SJSA1 (cell line): ENCODE data around the gene IMPACT. TPM values are rescaled to one million over a fixed set of nuclear protein-coding genes. Genes with fewer than 3 reads are reported as not detected.

ENCODE experiments used
- DNase-seq, 2 experiments: peaks; one replicate each; pipeline ENCODE4 v3.0.0-alpha.2; 2015 to 2020; ENCODE audit warnings: low spot score in 2 of 2, low read depth in 1 of 2
- H3K27ac ChIP-seq: fragments of 250-450 bp; sonication (Bioruptor Pico); 2 replicates; pipeline ENCODE4 v1.5.1; 2020; ENCODE audit warnings: mild to moderate bottlenecking, moderate library complexity
- H3K27me3 ChIP-seq: fragments of 250-450 bp; sonication (Bioruptor Pico); replicated peaks from 2 replicates; pipeline ENCODE4 v1.5.1; 2020; ENCODE audit warnings: mild to moderate bottlenecking, moderate library complexity
- H3K36me3 ChIP-seq: fragments of 250-450 bp; sonication (Bioruptor Pico); 2 replicates; pipeline ENCODE4 v1.5.1; 2020; ENCODE audit warnings: mild to moderate bottlenecking
- H3K4me1 ChIP-seq: fragments of 250-450 bp; sonication (Bioruptor Pico); replicated peaks from 2 replicates; pipeline ENCODE4 v1.6.1; 2021; ENCODE audit warnings: mild to moderate bottlenecking
- H3K4me3 ChIP-seq: fragments of 250-450 bp; sonication (Bioruptor Pico); 2 replicates; pipeline ENCODE4 v1.5.1; 2020; ENCODE audit warnings: mild to moderate bottlenecking
- H3K9me3 ChIP-seq: fragments of 250-450 bp; sonication (Bioruptor Pico); replicated peaks from 2 replicates; pipeline ENCODE4 v1.5.1; 2020; ENCODE audit warnings: mild to moderate bottlenecking
- total RNA-seq: library from RNA; depleted of rRNA; stranded (reverse); fragments of >200 nt; shearing (Covaris generic); gene quantifications from 2 replicates; pipeline ENCODE4 v1.2.3, GENCODE V29; 2014

The IMPACT gene
- total RNA-seq, 1 experiment from 2014 or later: 27.7 TPM

- no peaks in the 10 kb centered on the region for H3K27me3 ChIP-seq
- H3K36me3 ChIP-seq: peaks cover 23% of the 10 kb centered on the region
- no peak overlapping the region for H3K4me3 ChIP-seq
- H3K27ac ChIP-seq: no peak overlapping the region
- no peak for DNase-seq
- H3K9me3 ChIP-seq: no peaks in the 10 kb centered on the region
- H3K4me1 ChIP-seq: no peaks in the 10 kb centered on the region
Observed at GRCh38 chr18:24436939-24437338, 10.5 kb downstream of the IMPACT start.

GRCh38 chr18:24443870-24444269 is 17.4 kb downstream of the IMPACT start:
- Histone ChIP-seq H3K36me3 (peaks cover 37% of the 10 kb centered on the region), H3K27me3 (no peaks in the 10 kb centered on the region), H3K9me3 (no peaks in the 10 kb centered on the region), H3K4me1 (no peaks in the 10 kb centered on the region), H3K4me3 (no peak overlapping the region), H3K27ac (no peak overlapping the region)
- DNase-seq: no peak

- H3K36me3 ChIP-seq: peaks cover 25% of the 10 kb centered on the region
- H3K27me3 ChIP-seq: no peaks in the 10 kb centered on the region
- no peak overlapping the region for H3K27ac ChIP-seq
- no peak for DNase-seq
- H3K9me3 ChIP-seq: no peaks in the 10 kb centered on the region
- H3K4me3 ChIP-seq: no peak overlapping the region
- no peaks in the 10 kb centered on the region for H3K4me1 ChIP-seq
Observed at GRCh38 chr18:24446453-24446852, 20.0 kb downstream of the IMPACT start.

- Histone ChIP-seq H3K4me3 (no peak overlapping the region), H3K9me3 (no peaks in the 10 kb centered on the region), H3K27ac (no peak overlapping the region), H3K4me1 (no peaks in the 10 kb centered on the region), H3K27me3 (no peaks in the 10 kb centered on the region), H3K36me3 (peaks cover 22% of the 10 kb centered on the region)
- DNase-seq: no peak
Observed at GRCh38 chr18:24446953-24447538, 20.6 kb downstream of the IMPACT start.

- H3K36me3 ChIP-seq: peaks cover 22% of the 10 kb centered on the region
- no peaks in the 10 kb centered on the region for H3K9me3 ChIP-seq
- no peak for DNase-seq
- H3K4me3 ChIP-seq: no peak overlapping the region
- H3K27me3 ChIP-seq: no peaks in the 10 kb centered on the region
- no peak overlapping the region for H3K27ac ChIP-seq
- no peaks in the 10 kb centered on the region for H3K4me1 ChIP-seq
Observed at GRCh38 chr18:24447961-24448360, 21.5 kb downstream of the IMPACT start.

GRCh38 chr18:24456549-24456948 is 30.1 kb downstream of the IMPACT start:
- no peak for DNase-seq

GRCh38 chr18:24459772-24460171 is 33.3 kb downstream of the IMPACT start:
- no peaks in the 10 kb centered on the region for H3K36me3 ChIP-seq
- no peak for DNase-seq
- no peak overlapping the region for H3K4me3 ChIP-seq
- no peaks in the 10 kb centered on the region for H3K4me1 ChIP-seq
- H3K27ac ChIP-seq: no peak overlapping the region
- H3K27me3 ChIP-seq: no peaks in the 10 kb centered on the region
- H3K9me3 ChIP-seq: no peaks in the 10 kb centered on the region

More at GRCh38 chr18:24456549-24456948, 30.1 kb downstream of the IMPACT start:
- H3K4me3 ChIP-seq: no peak overlapping the region
- H3K36me3 ChIP-seq: no peaks in the 10 kb centered on the region
- no peaks in the 10 kb centered on the region for H3K9me3 ChIP-seq
- no peak overlapping the region for H3K27ac ChIP-seq
- no peaks in the 10 kb centered on the region for H3K27me3 ChIP-seq
- no peaks in the 10 kb centered on the region for H3K4me1 ChIP-seq

- Histone ChIP-seq H3K4me3 (no peak within 1 kb of the TSS), H3K36me3 (no peaks in the 10 kb centered on the region), H3K9me3 (no peaks in the 10 kb centered on the region), H3K4me1 (no peaks in the 10 kb centered on the region), H3K27me3 (no peaks in the 10 kb centered on the region), H3K27ac (no peak within 1 kb of the TSS)
- DNase-seq: no peak
Observed at GRCh38 chr18:24460388-24460787, 33.9 kb downstream of the IMPACT start, which contains the start of gene HRH4. Gene HRH4, plus strand, starts transcription at chr18:24460637. Its CDS starts 92 bp downstream, at chr18:24460729.

- 0 out of 2 replicates have a peak, but pooled peaks cover under 1% of the 10 kb centered on the region for H3K27me3 ChIP-seq
- no peak overlapping the region for H3K4me3 ChIP-seq
- no peaks in the 10 kb centered on the region for H3K36me3 ChIP-seq
- no peak overlapping the region for H3K27ac ChIP-seq
- DNase-seq: no peak
- no peaks in the 10 kb centered on the region for H3K9me3 ChIP-seq
- H3K4me1 ChIP-seq: no peaks in the 10 kb centered on the region
Observed at GRCh38 chr18:24461996-24462395, 35.5 kb downstream of the IMPACT start.

GRCh38 chr18:24462838-24463775 is 36.6 kb downstream of the IMPACT start:
- Histone ChIP-seq H3K4me3 (no peak overlapping the region), H3K4me1 (no peaks in the 10 kb centered on the region), H3K36me3 (no peaks in the 10 kb centered on the region), H3K27me3 (0 out of 2 replicates have a peak, but pooled peaks cover 2% of the 10 kb centered on the region), H3K27ac (no peak overlapping the region), H3K9me3 (no peaks in the 10 kb centered on the region)
- no peak for DNase-seq

- H3K4me3 ChIP-seq: no peak overlapping the region
- no peak overlapping the region for H3K27ac ChIP-seq
- no peaks in the 10 kb centered on the region for H3K36me3 ChIP-seq
- no peak for DNase-seq
- H3K4me1 ChIP-seq: no peaks in the 10 kb centered on the region
- H3K9me3 ChIP-seq: no peaks in the 10 kb centered on the region
- H3K27me3 ChIP-seq: 0 out of 2 replicates have a peak, but pooled peaks cover 2% of the 10 kb centered on the region
Observed at GRCh38 chr18:24465486-24465885, 39.0 kb downstream of the IMPACT start.

GRCh38 chr18:24466771-24467170 is 40.3 kb downstream of the IMPACT start:
- Histone ChIP-seq H3K4me1 (no peaks in the 10 kb centered on the region), H3K4me3 (no peak overlapping the region), H3K27me3 (0 out of 2 replicates have a peak, but pooled peaks cover 2% of the 10 kb centered on the region), H3K27ac (no peak overlapping the region), H3K36me3 (no peaks in the 10 kb centered on the region), H3K9me3 (no peaks in the 10 kb centered on the region)
- DNase-seq: no peak

- no peaks in the 10 kb centered on the region for H3K36me3 ChIP-seq
- H3K27me3 ChIP-seq: 0 out of 2 replicates have a peak, but pooled peaks cover 2% of the 10 kb centered on the region
- no peak overlapping the region for H3K27ac ChIP-seq
- no peak overlapping the region for H3K4me3 ChIP-seq
- H3K9me3 ChIP-seq: no peaks in the 10 kb centered on the region
- no peak for DNase-seq
- no peaks in the 10 kb centered on the region for H3K4me1 ChIP-seq
Observed at GRCh38 chr18:24470022-24470618, 43.6 kb downstream of the IMPACT start.

GRCh38 chr18:24470805-24471204 is 44.3 kb downstream of the IMPACT start:
- Histone ChIP-seq H3K27me3 (0 out of 2 replicates have a peak, but pooled peaks cover 2% of the 10 kb centered on the region), H3K9me3 (no peaks in the 10 kb centered on the region), H3K4me3 (no peak overlapping the region), H3K4me1 (no peaks in the 10 kb centered on the region), H3K27ac (no peak overlapping the region), H3K36me3 (no peaks in the 10 kb centered on the region)
- no peak for DNase-seq
